NT2/D1 (cell line): Measurements from ENCODE around the gene KRTAP5-9.

Experiments
- SUZ12 ChIP-seq: IDR thresholded peaks from 2 replicates; pipeline ENCODE4 v1.6.1; 2011; ENCODE audit not compliant: insufficient read length, insufficient read depth; ENCODE audit errors: extremely low read depth
- YY1 ChIP-seq: IDR thresholded peaks from 2 replicates; pipeline ENCODE4 v1.6.1; 2011; ENCODE audit not compliant: insufficient read length, insufficient read depth

GRCh38 chr11:71525938-71526495 lies 22.2 kb upstream of the KRTAP5-9 start:
- TF ChIP-seq YY1 (no peak), SUZ12 (no peak)
